NCI-H2171 (cell line): ENCODE data around the gene MCM8.

Source experiments
- DNase-seq: peaks from one replicate; lab custom pipeline; 2025; lab: John Stamatoyannopoulos, UW

The MCM8 gene

GRCh38 chr20:5950271-5951031 lies at the start of gene MCM8, which contains the start of gene TRMT6:
Gene MCM8, plus strand, starts transcription at chr20:5950652. Its CDS starts 1,364 bp downstream, at chr20:5952016.
Gene TRMT6, minus strand, starts transcription at chr20:5950533. Its CDS starts 128 bp downstream, at chr20:5950405.
- peak; percentile 99 for DNase-seq

GRCh38 chr20:5900908-5901307 lies 49.5 kb upstream of the MCM8 start:
- DNase-seq: no peak

GRCh38 chr20:5908981-5909380 lies 41.5 kb upstream of the MCM8 start:
- no peak for DNase-seq

- DNase-seq: no peak
Measured at GRCh38 chr20:5910186-5910585, 40.3 kb upstream of the MCM8 start.

GRCh38 chr20:5913166-5913565 lies 37.3 kb upstream of the MCM8 start:
- DNase-seq: no peak

- no peak for DNase-seq
Measured at GRCh38 chr20:5914859-5915258, 35.6 kb upstream of the MCM8 start.

- no peak for DNase-seq
Measured at GRCh38 chr20:5918856-5919625, 31.4 kb upstream of the MCM8 start.

GRCh38 chr20:5919626-5920544 lies 30.6 kb upstream of the MCM8 start:
- DNase-seq: no peak

- DNase-seq: no peak
Measured at GRCh38 chr20:5920581-5920980, 29.9 kb upstream of the MCM8 start.

GRCh38 chr20:5923493-5923892 lies 27.0 kb upstream of the MCM8 start:
- DNase-seq: no peak

GRCh38 chr20:5925551-5925950 lies 24.9 kb upstream of the MCM8 start:
- no peak for DNase-seq

GRCh38 chr20:5927749-5928462 lies 22.5 kb upstream of the MCM8 start:
- no peak for DNase-seq

GRCh38 chr20:5928836-5929715 lies 21.4 kb upstream of the MCM8 start:
- DNase-seq: no peak

GRCh38 chr20:5931411-5931810 lies 19.0 kb upstream of the MCM8 start:
- no peak for DNase-seq

GRCh38 chr20:5932796-5933195 lies 17.7 kb upstream of the MCM8 start:
- DNase-seq: no peak

GRCh38 chr20:5933802-5934436 lies 16.5 kb upstream of the MCM8 start:
- DNase-seq: peak; percentile 51

- no peak for DNase-seq
Measured at GRCh38 chr20:5935384-5935783, 15.1 kb upstream of the MCM8 start.

GRCh38 chr20:5936238-5936637 lies 14.2 kb upstream of the MCM8 start:
- no peak for DNase-seq

- DNase-seq: no peak
Measured at GRCh38 chr20:5938456-5939029, 11.9 kb upstream of the MCM8 start.

- no peak for DNase-seq
Measured at GRCh38 chr20:5945963-5946362, 4.5 kb upstream of the MCM8 start.
